Stimulated activated naive CD8-positive, alpha-beta T cell treated with anti-CD3 and anti-CD28 coated beads, Interleukin-15, Interleukin-2, amounts not matched to agents 100 ng/mL and 50 ng/mL, for 24 hours (primary cell): ENCODE measurements around the gene RNF114.
A peak's percentile ranks its signal among the peaks of the same experiment; 100 is the strongest.

Experiments
- H3K27ac Mint-ChIP-seq: one replicate; pipeline ENCODE4 v1.8.0; 2021; ENCODE audit warnings: mild to moderate bottlenecking, mixed read lengths
- H3K27me3 Mint-ChIP-seq: one replicate; pipeline ENCODE4 v1.8.0; 2021; ENCODE audit warnings: mixed read lengths
- H3K36me3 Mint-ChIP-seq: one replicate; pipeline ENCODE4 v1.8.0; 2021; ENCODE audit warnings: low read depth, mixed read lengths
- H3K4me1 Mint-ChIP-seq: one replicate; pipeline ENCODE4 v1.8.0; 2021; ENCODE audit warnings: low read depth, mixed read lengths
- H3K4me3 Mint-ChIP-seq: one replicate; pipeline ENCODE4 v1.8.0; 2021; ENCODE audit warnings: mild to moderate bottlenecking, mixed read lengths
- H3K9me3 Mint-ChIP-seq: one replicate; pipeline ENCODE4 v1.8.0; 2021; ENCODE audit warnings: mixed read lengths

The RNF114 gene

GRCh38 chr20:49913399-49914047 lies 22.7 kb upstream of the RNF114 start:
- Mint-ChIP-seq H3K27ac (peak overlapping the region; percentile 76), H3K4me3 (peak overlapping the region; percentile 100), H3K9me3 (no peaks in the 10 kb centered on the region), H3K4me1 (peaks cover 41% of the 10 kb centered on the region), H3K27me3 (no peaks in the 10 kb centered on the region), H3K36me3 (peaks cover 9% of the 10 kb centered on the region)

DNA sequence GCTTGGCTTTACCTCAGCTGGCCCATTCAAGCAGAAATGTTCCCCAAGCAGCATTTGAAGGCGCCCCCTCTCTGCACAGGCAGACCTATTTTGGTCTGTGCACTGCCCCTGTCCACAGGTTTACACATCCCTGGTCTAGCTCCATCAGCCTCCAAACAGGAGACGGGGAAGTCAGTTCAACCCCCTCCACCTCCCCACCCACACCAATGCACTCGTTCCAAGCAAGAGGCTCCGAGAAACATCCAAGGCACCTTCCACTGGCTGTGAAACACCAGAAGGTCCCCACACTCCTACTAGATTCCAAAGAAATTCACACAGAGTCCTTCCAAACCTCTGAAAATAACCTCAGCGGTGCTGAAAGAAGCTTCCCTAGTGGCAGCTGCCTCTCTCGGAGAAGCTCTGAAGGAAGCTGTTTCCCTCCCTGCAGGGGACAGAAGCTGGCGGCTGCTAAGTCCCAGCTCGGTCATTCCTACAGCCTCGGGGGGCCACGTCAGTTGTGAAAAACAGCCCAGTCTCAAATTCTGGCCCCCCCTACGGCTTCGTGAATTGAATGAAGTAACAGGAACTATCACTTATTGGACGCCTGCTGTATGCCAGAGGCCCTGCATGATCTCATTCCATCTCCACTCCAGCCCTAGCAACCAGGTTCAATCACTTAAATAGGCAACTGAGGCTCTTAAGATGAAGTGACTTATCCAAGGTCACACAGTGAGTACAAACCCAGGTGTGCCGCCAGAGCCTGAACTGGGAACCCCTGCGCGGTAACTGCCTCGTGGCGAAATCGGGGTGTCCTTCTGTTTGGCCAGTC lies 21.7 kb upstream of the RNF114 start:
- H3K9me3 Mint-ChIP-seq = no peaks in the 10 kb centered on the region
- peaks cover 6% of the 10 kb centered on the region for H3K36me3 Mint-ChIP-seq
- no peaks in the 10 kb centered on the region for H3K27me3 Mint-ChIP-seq
- H3K27ac Mint-ChIP-seq = peak overlapping the region; percentile 76
- H3K4me3 Mint-ChIP-seq = peak overlapping the region; percentile 100
- peaks cover 41% of the 10 kb centered on the region for H3K4me1 Mint-ChIP-seq

- peak overlapping the region; percentile 100 for H3K4me3 Mint-ChIP-seq
- H3K27ac Mint-ChIP-seq = peak overlapping the region; percentile 76
- no peaks in the 10 kb centered on the region for H3K9me3 Mint-ChIP-seq
- no peaks in the 10 kb centered on the region for H3K27me3 Mint-ChIP-seq
- H3K4me1 Mint-ChIP-seq = peaks cover 41% of the 10 kb centered on the region
- peaks cover 3% of the 10 kb centered on the region for H3K36me3 Mint-ChIP-seq
These were observed 21.1 kb upstream of the RNF114 start for GRCh38 chr20:49915118-49915379.

DNA sequence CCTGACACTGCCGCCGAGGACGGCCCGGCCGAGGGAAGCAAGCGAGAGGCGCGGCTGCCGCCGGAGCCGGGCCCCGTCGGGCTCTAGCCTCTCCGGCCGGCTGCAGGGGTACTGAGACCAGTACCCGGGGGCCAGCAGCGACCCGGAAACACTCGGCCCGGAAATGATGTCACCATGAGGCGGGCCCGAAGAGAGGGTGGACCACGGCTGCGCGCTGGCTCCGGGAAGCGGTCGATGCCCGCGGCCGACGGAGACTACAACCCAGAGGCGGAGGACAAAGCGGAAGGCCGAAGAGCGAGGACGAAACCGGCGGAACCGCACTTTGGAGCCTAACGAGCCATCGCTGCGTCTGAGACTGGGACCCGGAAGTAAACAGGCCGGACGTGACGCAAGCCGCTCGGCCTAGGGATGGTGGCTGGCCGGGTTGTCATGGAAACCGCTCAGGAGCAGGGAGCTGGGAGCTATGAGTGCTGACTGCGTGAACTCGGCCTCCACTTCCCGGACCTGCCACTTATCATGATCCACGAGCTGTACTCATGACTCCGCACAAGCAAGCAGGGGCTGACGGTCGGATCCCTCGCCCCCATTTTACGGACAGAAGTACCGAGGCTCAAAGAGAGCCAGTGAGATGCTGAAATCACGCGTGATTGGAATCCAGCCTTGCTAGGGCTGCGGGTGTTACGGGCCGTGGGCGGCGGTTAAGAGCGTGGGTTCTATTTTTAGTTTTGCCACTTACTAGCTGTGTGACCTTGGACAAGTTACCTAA lies 20.6 kb upstream of the RNF114 start, which contains the start of gene SPATA2:
Gene SPATA2 (minus strand): TSS at position 150 of the 766 bp plus-strand sequence. CDS start 7,039 bp downstream, outside the sequence.
- Mint-ChIP-seq H3K4me3 (peak within 1 kb of the TSS; percentile 100), H3K36me3 (peaks cover 3% of the 10 kb centered on the region), H3K27me3 (no peaks in the 10 kb centered on the region), H3K9me3 (no peaks in the 10 kb centered on the region), H3K4me1 (peaks cover 41% of the 10 kb centered on the region), H3K27ac (peak within 1 kb of the TSS; percentile 100)

DNA sequence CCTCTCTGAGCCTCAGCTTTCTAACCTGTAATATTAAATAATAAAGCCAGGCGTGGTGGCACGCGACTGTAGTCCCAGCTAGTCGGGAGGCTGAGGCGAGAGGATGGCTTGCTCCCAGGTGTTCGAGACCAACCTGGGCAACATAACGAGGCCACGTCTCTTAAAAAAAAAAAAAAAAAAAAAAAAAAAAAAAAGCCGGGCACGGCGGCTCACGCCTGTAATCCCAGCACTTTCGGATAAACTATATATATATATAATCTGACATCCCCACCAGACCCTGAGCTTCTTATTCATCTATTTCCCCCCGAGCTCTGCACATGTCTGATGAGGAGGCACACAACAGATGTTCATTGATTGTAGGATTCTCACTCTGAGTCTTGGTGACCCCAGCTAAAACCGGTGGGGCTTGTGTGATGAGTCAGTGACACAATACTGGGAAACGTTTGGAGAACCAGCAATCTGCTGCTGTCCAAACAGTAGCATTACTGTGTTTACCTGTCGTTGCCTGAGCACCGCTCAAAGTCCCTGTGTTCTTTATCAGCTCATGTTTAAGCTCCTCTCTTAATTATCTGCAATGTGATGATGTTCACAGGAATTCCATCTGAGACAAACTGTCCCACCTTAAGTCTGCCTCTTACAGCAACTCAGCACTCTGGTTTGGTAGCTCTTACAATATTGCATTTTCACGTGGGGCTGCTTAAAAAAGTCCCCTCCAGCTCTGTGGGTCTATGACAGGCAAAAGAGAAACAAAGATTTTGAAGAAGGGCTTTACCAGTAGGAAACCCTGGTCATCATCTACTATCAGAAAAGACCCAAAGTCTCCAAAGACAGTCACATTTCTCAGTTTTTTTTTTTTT lies 19.8 kb upstream of the RNF114 start:
- Mint-ChIP-seq H3K9me3 (no peaks in the 10 kb centered on the region), H3K4me3 (peak overlapping the region; percentile 100), H3K27ac (peak overlapping the region; percentile 100), H3K36me3 (peaks cover 3% of the 10 kb centered on the region), H3K27me3 (no peaks in the 10 kb centered on the region), H3K4me1 (peaks cover 41% of the 10 kb centered on the region)

DNA sequence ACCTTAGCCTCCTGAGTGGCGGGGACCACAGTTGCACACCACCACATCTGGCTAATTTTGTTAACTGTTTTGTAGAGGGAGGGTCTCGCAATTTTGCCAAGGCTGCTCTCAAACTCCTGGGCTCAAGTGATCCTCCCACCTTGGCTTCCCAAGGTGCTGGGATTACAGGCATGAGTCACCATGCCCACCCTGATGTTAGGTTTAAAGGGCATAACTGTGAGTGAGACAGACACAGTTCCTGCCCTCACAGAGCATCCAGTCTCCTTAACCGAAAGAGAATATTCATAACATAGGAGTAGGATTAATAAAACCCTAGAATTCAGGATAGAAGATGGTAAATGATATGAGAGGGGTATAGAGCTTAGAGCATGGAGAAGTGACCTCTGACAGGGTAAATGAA lies 17.8 kb upstream of the RNF114 start:
- H3K4me3 Mint-ChIP-seq = no peak overlapping the region
- H3K9me3 Mint-ChIP-seq = no peaks in the 10 kb centered on the region
- peaks cover 30% of the 10 kb centered on the region for H3K4me1 Mint-ChIP-seq
- no peaks in the 10 kb centered on the region for H3K36me3 Mint-ChIP-seq
- no peaks in the 10 kb centered on the region for H3K27me3 Mint-ChIP-seq
- H3K27ac Mint-ChIP-seq = no peak overlapping the region

- H3K27ac Mint-ChIP-seq = no peak overlapping the region
- H3K4me1 Mint-ChIP-seq = peaks cover 24% of the 10 kb centered on the region
- H3K27me3 Mint-ChIP-seq = no peaks in the 10 kb centered on the region
- no peak overlapping the region for H3K4me3 Mint-ChIP-seq
- no peaks in the 10 kb centered on the region for H3K9me3 Mint-ChIP-seq
- H3K36me3 Mint-ChIP-seq = no peaks in the 10 kb centered on the region
These were observed 17.2 kb upstream of the RNF114 start for GRCh38 chr20:49919009-49919408.

DNA sequence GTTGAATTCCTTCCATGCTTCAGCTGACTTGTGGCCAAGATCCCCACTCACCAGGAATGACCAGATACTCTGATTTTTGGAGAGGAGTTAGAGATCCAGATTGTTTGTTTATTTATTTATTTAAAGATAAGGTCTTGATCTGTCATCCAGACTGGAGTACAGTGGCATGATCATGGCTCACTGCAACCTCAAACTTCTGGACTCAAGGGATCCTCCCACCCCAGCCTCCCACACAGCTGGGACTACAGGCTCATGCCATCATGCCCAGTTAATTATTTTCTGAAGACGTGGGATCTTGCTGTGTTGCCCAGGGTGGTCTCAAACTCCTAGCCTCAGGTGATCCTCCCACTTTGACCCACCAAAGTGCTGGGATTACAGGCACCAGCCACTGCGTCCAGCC lies 16.7 kb upstream of the RNF114 start:
- H3K36me3 Mint-ChIP-seq = no peaks in the 10 kb centered on the region
- no peaks in the 10 kb centered on the region for H3K9me3 Mint-ChIP-seq
- no peaks in the 10 kb centered on the region for H3K27me3 Mint-ChIP-seq
- H3K4me3 Mint-ChIP-seq = no peak overlapping the region
- peaks cover 20% of the 10 kb centered on the region for H3K4me1 Mint-ChIP-seq
- no peak overlapping the region for H3K27ac Mint-ChIP-seq

- H3K9me3 Mint-ChIP-seq = no peaks in the 10 kb centered on the region
- H3K27me3 Mint-ChIP-seq = no peaks in the 10 kb centered on the region
- no peaks in the 10 kb centered on the region for H3K36me3 Mint-ChIP-seq
- H3K4me3 Mint-ChIP-seq = no peak overlapping the region
- H3K27ac Mint-ChIP-seq = no peak overlapping the region
- peaks cover 10% of the 10 kb centered on the region for H3K4me1 Mint-ChIP-seq
These were observed 11.9 kb upstream of the RNF114 start for GRCh38 chr20:49924247-49924646.

GRCh38 chr20:49925901-49926454 lies 10.2 kb upstream of the RNF114 start:
- Mint-ChIP-seq H3K9me3 (no peaks in the 10 kb centered on the region), H3K27me3 (no peaks in the 10 kb centered on the region), H3K36me3 (no peaks in the 10 kb centered on the region), H3K4me1 (peaks cover 10% of the 10 kb centered on the region), H3K4me3 (no peak overlapping the region), H3K27ac (no peak overlapping the region)

GRCh38 chr20:49928411-49929141 lies 7.6 kb upstream of the RNF114 start:
- no peaks in the 10 kb centered on the region for H3K9me3 Mint-ChIP-seq
- no peaks in the 10 kb centered on the region for H3K27me3 Mint-ChIP-seq
- H3K4me1 Mint-ChIP-seq = peaks cover 10% of the 10 kb centered on the region
- no peak overlapping the region for H3K4me3 Mint-ChIP-seq
- H3K27ac Mint-ChIP-seq = peak overlapping the region; percentile 58
- H3K36me3 Mint-ChIP-seq = no peaks in the 10 kb centered on the region

- H3K36me3 Mint-ChIP-seq = no peaks in the 10 kb centered on the region
- H3K4me3 Mint-ChIP-seq = no peak overlapping the region
- no peaks in the 10 kb centered on the region for H3K27me3 Mint-ChIP-seq
- no peaks in the 10 kb centered on the region for H3K9me3 Mint-ChIP-seq
- no peak overlapping the region for H3K27ac Mint-ChIP-seq
- peaks cover 12% of the 10 kb centered on the region for H3K4me1 Mint-ChIP-seq
These were observed 7.1 kb upstream of the RNF114 start for GRCh38 chr20:49929142-49929494.

DNA sequence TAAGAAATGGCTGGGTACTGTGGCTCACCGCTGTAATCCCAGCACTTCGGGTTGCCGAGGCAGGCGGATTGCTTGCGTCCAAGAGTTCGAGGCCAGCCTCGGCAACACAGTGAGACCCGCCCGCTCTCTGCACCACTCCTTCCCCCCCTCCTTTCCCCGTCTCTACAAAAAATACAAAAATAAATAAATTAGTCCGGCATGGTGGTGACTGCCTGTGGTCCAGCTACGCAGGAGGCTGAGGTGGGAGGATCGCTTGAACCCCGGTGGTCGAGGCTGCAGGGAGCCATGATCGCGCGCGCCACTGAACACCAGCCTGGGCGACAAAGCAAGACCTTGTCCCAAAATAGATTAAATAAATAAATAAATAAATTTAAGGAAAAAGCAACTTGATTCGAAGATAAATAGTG lies 448 bp upstream of the RNF114 start:
- H3K4me1 Mint-ChIP-seq = peaks cover 52% of the 10 kb centered on the region
- no peaks in the 10 kb centered on the region for H3K27me3 Mint-ChIP-seq
- H3K4me3 Mint-ChIP-seq = peak overlapping the region; percentile 30
- peak overlapping the region; percentile 16 for H3K27ac Mint-ChIP-seq
- peaks cover 17% of the 10 kb centered on the region for H3K36me3 Mint-ChIP-seq
- H3K9me3 Mint-ChIP-seq = no peaks in the 10 kb centered on the region
